ENCODE data around the gene PIEZO1.

DNA sequence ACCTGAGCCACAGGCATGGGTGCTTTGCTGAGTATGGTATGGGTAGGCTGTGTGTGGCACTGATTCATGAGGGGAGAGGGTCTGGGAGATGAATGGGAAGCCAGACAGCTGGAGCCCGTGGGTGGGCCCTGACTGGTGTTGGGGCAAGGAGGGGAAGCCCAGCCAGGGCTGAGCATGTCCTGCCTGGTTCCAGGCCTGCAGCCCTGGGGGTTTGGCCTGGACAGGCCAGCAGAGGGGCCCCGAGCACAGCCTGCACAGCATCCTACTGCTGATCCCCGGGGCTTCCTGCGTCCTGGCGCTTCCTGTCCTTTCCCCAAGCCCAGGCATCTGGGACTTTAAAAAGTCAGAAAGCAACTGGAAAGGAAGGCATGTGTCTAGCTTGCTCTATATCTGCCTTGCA is 117.6 kb downstream of the PIEZO1 start:
- TF ChIP-seq POLR2A (IDR thresholded peaks at IDR 0.05; ENCODE audit: low read length) (no peak), GATA1 (IDR thresholded peaks at IDR 0.05; ENCODE audit: low read depth, low read length) (no peak)
